Tibial nerve (tissue), 4 donors: ENCODE measurements around the gene NRXN3.

ENCODE experiments used
- CTCF ChIP-seq, 5 experiments: fragments of 200-600 bp in 3 of 5; fragments of 450-650 bp in 2 of 5; sonication (generic) in 3 of 5; IDR thresholded peaks; one replicate each; pipeline ENCODE4 v1.5.1; 2016 to 2019; ENCODE audit warnings: antibody characterized with exemption in 5 of 5, mild to moderate bottlenecking in 3 of 5, moderate library complexity in 2 of 5
- EP300 ChIP-seq, 2 donors: sonication (generic); formaldehyde crosslinking; IDR thresholded peaks; one replicate each; pipeline ENCODE4 v1.6.1; 2017; ENCODE audit warnings: antibody characterized with exemption in 2 of 2, mild to moderate bottlenecking in 1 of 2
- POLR2A ChIP-seq, 2 donors: fragments of 450-650 bp; IDR thresholded peaks; one replicate each; pipeline ENCODE4 v1.6.1; 2017; ENCODE audit warnings: antibody characterized with exemption in 2 of 2, mild to moderate bottlenecking in 2 of 2, moderate library complexity in 2 of 2

DNA sequence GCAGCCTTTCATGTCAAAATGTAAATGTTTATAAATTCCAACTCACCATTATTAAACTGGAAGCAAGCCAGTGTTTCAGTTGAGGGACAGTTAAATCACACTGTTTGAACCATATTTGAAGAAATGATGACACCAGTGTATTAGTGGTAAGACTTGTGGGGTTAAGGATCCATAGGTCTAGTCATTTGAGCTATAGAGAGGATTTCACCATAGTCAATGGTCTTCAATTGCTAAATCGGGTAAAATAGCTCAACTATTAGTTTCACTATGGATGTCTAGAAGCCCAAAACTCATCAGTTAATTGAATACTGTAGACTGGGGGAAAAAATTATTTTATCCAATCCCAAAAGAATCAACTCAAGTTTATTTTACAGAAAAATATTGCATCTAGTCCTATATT lies 659.1 kb downstream of the NRXN3 start:
- no peak for TF ChIP-seq CTCF (IDR thresholded peaks at IDR 0.05)
- TF ChIP-seq POLR2A (IDR thresholded peaks at IDR 0.05) = no peak
- TF ChIP-seq EP300 (IDR thresholded peaks at IDR 0.05) = no peak
